Measurements from ENCODE around the gene TNFRSF11A. TPM values are rescaled to one million over a fixed set of nuclear protein-coding genes. Genes with fewer than 3 reads are reported as not detected.

Gene TNFRSF11A
- total RNA-seq, 2 donors from 2014 or later: 13.7 to 35.6 TPM

DNA sequence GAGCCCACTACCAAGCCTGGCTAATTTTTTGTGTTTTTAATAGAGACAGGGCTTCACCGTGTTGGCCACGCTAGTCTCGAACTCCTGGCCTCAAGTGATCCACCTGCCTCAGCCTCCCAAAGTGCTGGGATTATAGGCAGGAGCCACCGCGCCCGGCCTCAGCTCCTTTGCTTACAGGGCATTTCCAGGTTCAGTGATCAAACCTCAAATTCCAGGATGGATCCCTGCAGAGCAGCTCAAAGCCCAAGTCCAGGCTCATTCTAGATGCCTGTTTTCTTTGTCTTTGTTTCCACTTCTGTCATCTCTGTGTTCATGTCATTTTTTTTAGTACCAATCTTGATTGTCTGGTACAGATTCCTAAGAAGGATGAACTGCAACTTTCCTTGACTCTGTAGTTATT, 41.9 kb downstream of the TNFRSF11A start:
- no peak overlapping the region for H3K9ac ChIP-seq (ENCODE audit: extremely low read depth, low read length, poor library complexity, severe bottlenecking)
- no peak overlapping the region for H3K27ac ChIP-seq (ENCODE audit: low read depth, low read length)
- H3K36me3 Mint-ChIP-seq (ENCODE audit: low read depth): peaks cover 39% of the 10 kb centered on the region
- TF ChIP-seq, protein P1, sequence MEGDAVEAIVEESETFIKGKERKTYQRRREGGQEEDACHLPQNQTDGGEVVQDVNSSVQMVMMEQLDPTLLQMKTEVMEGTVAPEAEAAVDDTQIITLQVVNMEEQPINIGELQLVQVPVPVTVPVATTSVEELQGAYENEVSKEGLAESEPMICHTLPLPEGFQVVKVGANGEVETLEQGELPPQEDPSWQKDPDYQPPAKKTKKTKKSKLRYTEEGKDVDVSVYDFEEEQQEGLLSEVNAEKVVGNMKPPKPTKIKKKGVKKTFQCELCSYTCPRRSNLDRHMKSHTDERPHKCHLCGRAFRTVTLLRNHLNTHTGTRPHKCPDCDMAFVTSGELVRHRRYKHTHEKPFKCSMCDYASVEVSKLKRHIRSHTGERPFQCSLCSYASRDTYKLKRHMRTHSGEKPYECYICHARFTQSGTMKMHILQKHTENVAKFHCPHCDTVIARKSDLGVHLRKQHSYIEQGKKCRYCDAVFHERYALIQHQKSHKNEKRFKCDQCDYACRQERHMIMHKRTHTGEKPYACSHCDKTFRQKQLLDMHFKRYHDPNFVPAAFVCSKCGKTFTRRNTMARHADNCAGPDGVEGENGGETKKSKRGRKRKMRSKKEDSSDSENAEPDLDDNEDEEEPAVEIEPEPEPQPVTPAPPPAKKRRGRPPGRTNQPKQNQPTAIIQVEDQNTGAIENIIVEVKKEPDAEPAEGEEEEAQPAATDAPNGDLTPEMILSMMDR (conservative IDR thresholded peaks at IDR 0.05): no peak
- no peaks in the 10 kb centered on the region for H3K27me3 ChIP-seq (ENCODE audit: control insufficient read depth, insufficient read depth, low read length, poor library complexity, severe bottlenecking)
- DNase-seq: peak; percentile 70
- no peaks in the 10 kb centered on the region for H3K27me3 Mint-ChIP-seq (ENCODE audit: insufficient read depth)
- no peaks in the 10 kb centered on the region for H3K9me3 Mint-ChIP-seq
- H3K4me1 Mint-ChIP-seq: no peaks in the 10 kb centered on the region
- peaks cover 2% of the 10 kb centered on the region for H3K4me1 ChIP-seq (ENCODE audit: control insufficient read depth, insufficient read depth, low read length)
- peaks cover 24% of the 10 kb centered on the region for H3K36me3 ChIP-seq (ENCODE audit: control insufficient read depth, insufficient read depth, low read length)
- H3K4me3 Mint-ChIP-seq: no peak overlapping the region
- H3K9me3 ChIP-seq (ENCODE audit: control insufficient read depth, low read length): no peaks in the 10 kb centered on the region
- H3K27ac Mint-ChIP-seq: no peak overlapping the region
- H3K4me3 ChIP-seq (ENCODE audit: low read length): no peak overlapping the region
- WGBS, 2 experiments (ENCODE audit: insufficient coverage in 1 of 2, insufficient read length in 1 of 2): 87 to 90% methylated on average over 6 of the region's 6 CpGs

DNA sequence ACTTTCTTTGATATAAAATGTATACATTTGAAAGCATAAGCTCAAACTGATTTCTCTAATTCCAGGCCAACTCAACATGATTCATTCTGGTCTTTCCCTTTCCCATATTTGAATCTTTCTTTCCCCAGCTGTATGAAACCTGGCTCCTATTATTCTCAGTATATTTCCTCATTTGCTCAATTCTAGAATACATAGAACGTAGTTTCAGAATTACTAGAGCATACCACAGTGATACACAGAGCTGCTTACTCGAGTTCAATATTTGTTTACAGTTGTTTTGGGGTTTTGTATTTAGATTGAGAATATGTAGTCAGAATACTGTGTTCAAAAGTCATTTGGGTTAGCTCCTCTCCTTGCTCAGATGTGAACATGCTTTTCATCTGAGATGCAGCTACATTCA, 43.0 kb downstream of the TNFRSF11A start:
- H3K9me3 ChIP-seq (ENCODE audit: control insufficient read depth, low read length): no peaks in the 10 kb centered on the region
- Mint-ChIP-seq H3K36me3 (ENCODE audit: low read depth) (peaks cover 35% of the 10 kb centered on the region), H3K27ac (no peak overlapping the region), H3K9me3 (no peaks in the 10 kb centered on the region), H3K4me3 (no peak overlapping the region), H3K27me3 (ENCODE audit: insufficient read depth) (no peaks in the 10 kb centered on the region), H3K4me1 (peaks cover 4% of the 10 kb centered on the region)
- H3K4me3 ChIP-seq (ENCODE audit: low read length): no peak overlapping the region
- 82 to 100% methylated on average over 2 of the region's 2 CpGs for whole genome bisulfite sequencing, 2 experiments (ENCODE audit: insufficient coverage in 1 of 2, insufficient read length in 1 of 2)
- H3K27me3 ChIP-seq (ENCODE audit: control insufficient read depth, insufficient read depth, low read length, poor library complexity, severe bottlenecking): no peaks in the 10 kb centered on the region
- no peak for DNase-seq
- H3K36me3 ChIP-seq (ENCODE audit: control insufficient read depth, insufficient read depth, low read length): peaks cover 24% of the 10 kb centered on the region
- peaks cover 2% of the 10 kb centered on the region for H3K4me1 ChIP-seq (ENCODE audit: control insufficient read depth, insufficient read depth, low read length)
- TF ChIP-seq, protein P1 (conservative IDR thresholded peaks at IDR 0.05): no peak
- H3K9ac ChIP-seq (ENCODE audit: extremely low read depth, low read length, poor library complexity, severe bottlenecking): no peak overlapping the region
- no peak overlapping the region for H3K27ac ChIP-seq (ENCODE audit: low read depth, low read length)

DNA sequence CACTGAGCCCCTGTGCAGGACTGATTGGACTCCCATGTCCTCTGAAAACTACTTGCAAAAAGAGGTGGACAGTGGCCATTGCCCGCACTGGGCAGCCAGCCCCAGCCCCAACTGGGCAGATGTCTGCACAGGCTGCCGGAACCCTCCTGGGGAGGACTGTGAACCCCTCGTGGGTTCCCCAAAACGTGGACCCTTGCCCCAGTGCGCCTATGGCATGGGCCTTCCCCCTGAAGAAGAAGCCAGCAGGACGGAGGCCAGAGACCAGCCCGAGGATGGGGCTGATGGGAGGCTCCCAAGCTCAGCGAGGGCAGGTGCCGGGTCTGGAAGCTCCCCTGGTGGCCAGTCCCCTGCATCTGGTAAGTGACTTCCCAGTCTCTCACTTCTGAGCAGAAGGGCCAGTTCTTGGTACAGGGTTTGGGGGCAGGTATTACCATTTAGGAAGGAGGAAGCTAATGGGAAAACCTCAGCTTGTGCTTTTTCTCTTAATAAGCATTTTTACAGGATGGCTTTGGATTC, 44.1 kb downstream of the TNFRSF11A start:
- peak; percentile 68 for DNase-seq
- H3K4me1 Mint-ChIP-seq: peaks cover 4% of the 10 kb centered on the region
- H3K9me3 Mint-ChIP-seq: no peaks in the 10 kb centered on the region
- Histone ChIP-seq H3K4me3 (ENCODE audit: low read length) (no peak overlapping the region), H3K36me3 (ENCODE audit: control insufficient read depth, insufficient read depth, low read length) (peaks cover 18% of the 10 kb centered on the region), H3K27ac (ENCODE audit: low read depth, low read length) (no peak overlapping the region), H3K27me3 (ENCODE audit: control insufficient read depth, insufficient read depth, low read length, poor library complexity, severe bottlenecking) (no peaks in the 10 kb centered on the region), H3K4me1 (ENCODE audit: control insufficient read depth, insufficient read depth, low read length) (peaks cover 2% of the 10 kb centered on the region), H3K9ac (ENCODE audit: extremely low read depth, low read length, poor library complexity, severe bottlenecking) (no peak overlapping the region), H3K9me3 (ENCODE audit: control insufficient read depth, low read length) (no peaks in the 10 kb centered on the region)
- H3K36me3 Mint-ChIP-seq (ENCODE audit: low read depth): peaks cover 28% of the 10 kb centered on the region
- H3K27me3 Mint-ChIP-seq (ENCODE audit: insufficient read depth): no peaks in the 10 kb centered on the region
- WGBS, 2 experiments (ENCODE audit: insufficient coverage in 1 of 2, insufficient read length in 1 of 2): 87 to 90% methylated on average over 2 to 9 of the region's 9 CpGs
- H3K27ac Mint-ChIP-seq: no peak overlapping the region
- TF ChIP-seq, protein P1 (conservative IDR thresholded peaks at IDR 0.05): peak; percentile 50
- H3K4me3 Mint-ChIP-seq: no peak overlapping the region

All from endodermal cell (in vitro differentiated cells).